Esophagus muscularis mucosa (tissue), 4 donors: ENCODE data around the gene TINCR. TPM values are rescaled to one million over a fixed set of nuclear protein-coding genes. Genes with fewer than 3 reads are reported as not detected.
"Not testable (repeated sequence)": the region's sequence is repeated elsewhere in the genome, so short reads cannot be mapped to it uniquely, and the experiment has no call there.

Source experiments
- DNase-seq: peaks from one replicate; pipeline ENCODE4 v3.0.0-alpha.2; 2017; ENCODE audit errors: extremely low spot score
- H3K27ac ChIP-seq, 4 donors: fragments of 200-600 bp; sonication (generic); replicated peaks in 1 of 4; 1 replicate in 3 of 4; 2 replicates in 1 of 4; pipeline ENCODE4 v1.5.1; 2016 to 2019; ENCODE audit warnings: mild to moderate bottlenecking in 1 of 4
- H3K27me3 ChIP-seq, 4 donors: fragments of 200-600 bp; sonication (generic); one replicate each; pipeline versions ENCODE4 v1.5.1 to v1.6.0; 2016 to 2019
- H3K36me3 ChIP-seq, 4 donors: fragments of 200-600 bp; sonication (generic); one replicate each; pipeline ENCODE4 v1.5.1; 2016 to 2019
- H3K4me1 ChIP-seq, 4 donors: fragments of 200-600 bp; sonication (generic); one replicate each; pipeline ENCODE4 v1.5.1; 2016 to 2019
- H3K4me3 ChIP-seq, 4 donors: fragments of 200-600 bp; sonication (generic); 1 replicate in 2 of 4; 2 replicates in 2 of 4; pipeline ENCODE4 v1.5.1; 2016 to 2019; ENCODE audit warnings: mild to moderate bottlenecking in 4 of 4, moderate library complexity in 1 of 4
- H3K9me3 ChIP-seq, 4 donors: fragments of 200-600 bp; sonication (generic); 1 replicate in 3 of 4; 2 replicates in 1 of 4; pipeline ENCODE4 v1.5.1; 2016 to 2019
- EP300 ChIP-seq: sonication (generic); formaldehyde crosslinking; IDR thresholded peaks from one replicate; pipeline ENCODE4 v1.6.1; 2017; ENCODE audit warnings: antibody characterized with exemption
- POLR2A ChIP-seq: fragments of 450-650 bp; IDR thresholded peaks from one replicate; pipeline ENCODE4 v1.6.1; 2017; ENCODE audit warnings: antibody characterized with exemption, moderate library complexity, mild to moderate bottlenecking, low read depth
- POLR2AphosphoS5 ChIP-seq, 2 donors: sonication (generic); formaldehyde crosslinking; IDR thresholded peaks; one replicate each; pipeline ENCODE4 v1.6.1; 2017; ENCODE audit warnings: antibody characterized with exemption in 2 of 2
- WGBS: methylation state at CpG from one replicate; pipeline ENCODE4 v1.1.5; 2018; 5-methylcytosine and 5-hydroxymethylcytosine counted together
- intact Hi-C: fragments of 100-400 bp; cut with DNase I; formaldehyde crosslinking; loops from one replicate; pipeline ENCODE4 v1.15.1; 2023
- total RNA-seq, 4 donors: library from RNA; depleted of rRNA; stranded (reverse); fragments of >200 nt; gene quantifications; one replicate each; pipeline versions ENCODE4 v1.1.0 to v1.2.1, GENCODE V29; 2016
- TF ChIP-seq, protein P1 (sequence below), 3 experiments: fragments of 200-600 bp in 2 of 3; fragments of 450-650 bp in 1 of 3; sonication (generic) in 2 of 3; IDR thresholded peaks; one replicate each; pipeline ENCODE4 v1.5.1; 2017 to 2019; ENCODE audit warnings: antibody characterized with exemption in 3 of 3, mild to moderate bottlenecking in 2 of 3, moderate library complexity in 1 of 3

TINCR gene
- total RNA-seq, 4 donors from 2014 or later: 0.17 to 2.9 (median 0.33) TPM; not detected in 1

DNA sequence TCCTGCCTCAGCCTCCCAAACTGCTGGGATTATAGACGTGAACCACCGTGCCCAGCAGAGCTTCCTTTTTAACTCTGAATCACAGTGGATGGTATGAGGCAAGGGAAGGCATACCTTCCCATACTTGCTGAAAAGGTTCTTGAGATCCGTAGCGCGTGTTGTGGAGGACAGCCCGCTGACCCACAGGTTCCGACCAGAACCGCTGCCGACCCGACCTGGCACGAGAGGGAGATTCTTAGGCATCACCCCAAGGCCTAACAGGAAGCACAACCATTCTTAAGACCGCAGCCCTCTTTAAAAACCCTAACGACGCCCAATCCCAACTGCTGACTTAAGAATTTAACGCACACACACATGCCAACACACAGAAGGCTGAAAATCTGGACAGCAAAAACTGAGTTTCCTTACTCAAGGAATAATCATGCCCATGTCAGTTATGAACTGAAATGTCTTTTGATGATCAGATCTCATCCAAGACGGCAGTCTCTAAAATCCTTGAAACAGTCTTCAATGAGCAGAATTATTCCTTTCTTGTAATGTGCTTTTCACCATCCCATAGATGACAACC lies 42.2 kb upstream of the TINCR start:
- H3K4me3 ChIP-seq: no peak overlapping the region
- H3K27ac ChIP-seq: no peak overlapping the region
- H3K36me3 ChIP-seq: peaks cover 75 to 93% (median 92%) of the 10 kb centered on the region in 4 donors
- 92% methylated on average over 14 of the region's 16 CpGs for WGBS
- no peaks in the 10 kb centered on the region for H3K27me3 ChIP-seq
- no peak for DNase-seq
- no peak for TF ChIP-seq POLR2A
- TF ChIP-seq, protein P1, sequence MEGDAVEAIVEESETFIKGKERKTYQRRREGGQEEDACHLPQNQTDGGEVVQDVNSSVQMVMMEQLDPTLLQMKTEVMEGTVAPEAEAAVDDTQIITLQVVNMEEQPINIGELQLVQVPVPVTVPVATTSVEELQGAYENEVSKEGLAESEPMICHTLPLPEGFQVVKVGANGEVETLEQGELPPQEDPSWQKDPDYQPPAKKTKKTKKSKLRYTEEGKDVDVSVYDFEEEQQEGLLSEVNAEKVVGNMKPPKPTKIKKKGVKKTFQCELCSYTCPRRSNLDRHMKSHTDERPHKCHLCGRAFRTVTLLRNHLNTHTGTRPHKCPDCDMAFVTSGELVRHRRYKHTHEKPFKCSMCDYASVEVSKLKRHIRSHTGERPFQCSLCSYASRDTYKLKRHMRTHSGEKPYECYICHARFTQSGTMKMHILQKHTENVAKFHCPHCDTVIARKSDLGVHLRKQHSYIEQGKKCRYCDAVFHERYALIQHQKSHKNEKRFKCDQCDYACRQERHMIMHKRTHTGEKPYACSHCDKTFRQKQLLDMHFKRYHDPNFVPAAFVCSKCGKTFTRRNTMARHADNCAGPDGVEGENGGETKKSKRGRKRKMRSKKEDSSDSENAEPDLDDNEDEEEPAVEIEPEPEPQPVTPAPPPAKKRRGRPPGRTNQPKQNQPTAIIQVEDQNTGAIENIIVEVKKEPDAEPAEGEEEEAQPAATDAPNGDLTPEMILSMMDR (IDR thresholded peaks at IDR 0.05): no peak
- TF ChIP-seq POLR2AphosphoS5 (IDR thresholded peaks at IDR 0.05): no peak
- TF ChIP-seq EP300: no peak
- no peaks in the 10 kb centered on the region for H3K9me3 ChIP-seq
- intact Hi-C loops: no loop called here
- H3K4me1 ChIP-seq: peaks cover 0 to 4% (median 0%) of the 10 kb centered on the region in 4 donors

DNA sequence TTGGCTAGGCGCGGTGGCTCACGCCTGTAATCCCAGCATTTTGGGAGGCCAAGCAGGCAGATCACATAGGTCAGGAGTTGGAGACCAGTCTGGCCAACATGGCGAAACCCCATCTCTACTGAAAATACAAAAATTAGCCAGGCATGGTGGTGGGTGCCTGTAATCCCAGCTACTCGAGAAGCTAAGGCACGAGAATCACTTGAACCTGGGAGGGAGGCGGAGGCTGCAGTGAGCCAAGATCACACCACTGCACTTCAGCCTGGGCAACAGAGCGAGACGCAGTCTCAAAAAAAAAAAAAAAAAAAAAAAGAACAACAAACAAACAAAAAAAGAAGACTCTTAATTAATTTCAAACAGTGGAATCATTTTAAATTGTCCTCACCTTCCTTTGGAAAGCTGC lies 41.0 kb upstream of the TINCR start:
- H3K27ac ChIP-seq, H3K27me3 ChIP-seq, H3K4me3 ChIP-seq, H3K4me1 ChIP-seq, DNase-seq, H3K9me3 ChIP-seq, intact Hi-C loops: not testable (repeated sequence)
- peaks cover 73 to 93% (median 92%) of the 10 kb centered on the region in 4 donors for H3K36me3 ChIP-seq
- 94% methylated on average over 5 of the region's 9 CpGs for whole genome bisulfite sequencing

DNA sequence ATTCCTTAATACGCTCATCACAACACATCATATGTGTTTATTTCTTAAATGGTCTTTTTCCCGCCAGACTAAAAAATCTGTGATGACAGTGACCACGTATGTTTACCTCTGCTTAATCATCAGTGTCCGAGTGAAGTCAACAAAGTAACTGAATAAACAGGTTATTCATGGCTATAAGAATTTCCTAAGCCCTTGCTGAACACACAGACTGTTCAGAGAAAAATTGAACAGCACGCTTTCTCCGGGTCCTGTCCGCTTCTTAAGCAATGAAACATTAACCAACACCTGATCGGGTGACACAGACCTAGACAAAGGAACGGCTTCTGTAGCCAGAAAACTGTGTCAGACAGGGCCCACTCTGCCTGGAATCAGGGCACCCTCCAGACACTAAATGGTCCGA lies 40.5 kb upstream of the TINCR start:
- 89% methylated on average over 9 of the region's 10 CpGs for WGBS
- Histone ChIP-seq H3K4me1 (peaks cover 0 to 2% (median 0%) of the 10 kb centered on the region in 4 donors), H3K27ac (no peak overlapping the region), H3K36me3 (peaks cover 73 to 93% (median 92%) of the 10 kb centered on the region in 4 donors), H3K9me3 (no peaks in the 10 kb centered on the region), H3K4me3 (no peak overlapping the region), H3K27me3 (no peaks in the 10 kb centered on the region)
- DNase-seq: no peak
- TF ChIP-seq EP300 (no peak), POLR2A (no peak), POLR2AphosphoS5 (IDR thresholded peaks at IDR 0.05) (no peak)
- TF ChIP-seq, protein P1 (IDR thresholded peaks at IDR 0.05): no peak
- intact Hi-C loops: no loop called here

DNA sequence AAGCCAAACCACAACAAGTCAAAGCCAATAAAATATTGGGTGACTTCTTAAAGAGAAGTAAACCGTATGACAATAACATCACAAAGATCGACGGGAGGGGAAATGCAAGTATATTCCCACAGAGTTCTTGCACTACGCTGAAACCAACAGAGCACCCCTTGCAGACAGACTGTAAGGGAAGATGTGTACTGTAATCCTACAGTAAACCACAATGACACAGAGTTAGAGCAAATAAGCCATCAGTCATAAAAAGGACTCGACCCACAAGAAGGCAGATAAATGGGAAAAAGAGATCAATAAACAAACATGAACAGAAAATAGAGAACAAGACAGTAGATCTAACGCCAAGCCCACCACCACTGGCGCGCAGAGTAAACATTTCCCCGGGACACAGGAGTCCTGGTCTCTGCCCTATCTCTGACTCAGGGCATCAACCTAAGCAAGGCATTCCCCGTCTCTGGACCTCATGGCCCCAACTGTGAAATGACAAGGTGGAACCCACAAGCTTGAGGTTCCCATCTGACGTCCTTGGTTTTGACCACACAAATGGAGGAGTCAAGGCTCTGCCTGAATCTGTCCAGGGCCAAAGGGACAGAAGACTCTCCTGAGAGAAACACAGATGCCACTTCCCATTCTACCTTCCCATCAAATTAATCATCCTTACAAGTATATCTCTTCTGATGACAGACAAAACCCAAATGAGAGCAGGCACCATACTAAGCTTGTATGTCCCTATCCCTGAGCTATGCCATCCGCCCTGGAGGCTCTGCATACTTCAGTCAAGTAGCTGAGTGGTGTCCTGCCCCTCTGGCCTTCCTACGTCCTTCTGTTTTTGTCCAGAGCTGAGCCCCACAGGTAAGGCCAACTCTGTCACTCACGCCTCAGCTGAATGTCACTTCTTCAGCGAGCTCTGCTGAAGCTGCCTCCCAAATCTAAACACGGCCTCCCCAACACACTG lies 39.8 kb upstream of the TINCR start:
- Histone ChIP-seq H3K27me3 (no peaks in the 10 kb centered on the region), H3K4me1 (no peaks in the 10 kb centered on the region), H3K4me3 (no peak overlapping the region), H3K9me3 (no peaks in the 10 kb centered on the region), H3K36me3 (peaks cover 72 to 93% (median 92%) of the 10 kb centered on the region in 4 donors), H3K27ac (no peak overlapping the region)
- TF ChIP-seq POLR2AphosphoS5 (IDR thresholded peaks at IDR 0.05) (no peak), EP300 (no peak), POLR2A (no peak)
- TF ChIP-seq, protein P1 (IDR thresholded peaks at IDR 0.05): no peak
- WGBS: 89% methylated on average over 16 of the region's 16 CpGs
- DNase-seq: no peak
- intact Hi-C loops: no loop called here

DNA sequence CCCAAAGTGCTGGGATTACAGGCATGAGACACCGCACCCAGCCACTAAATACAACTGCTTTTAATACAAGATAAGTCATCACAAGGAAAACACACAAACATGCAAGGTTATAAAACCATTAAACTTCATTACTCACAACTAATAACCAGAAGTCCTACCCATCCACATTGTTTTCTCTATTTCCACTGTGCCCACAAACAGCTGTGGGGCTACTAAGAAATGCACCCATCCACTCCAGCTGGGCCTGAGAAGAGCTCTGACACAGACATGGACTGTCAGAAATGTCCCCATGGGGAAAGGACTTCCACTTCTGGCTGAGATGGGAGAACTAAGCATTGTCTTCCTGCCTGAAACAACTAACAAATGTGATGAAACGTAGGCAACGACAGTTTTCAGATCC lies 37.6 kb upstream of the TINCR start:
- intact Hi-C loops: no loop called here
- no peaks in the 10 kb centered on the region for H3K9me3 ChIP-seq
- DNase-seq: no peak
- TF ChIP-seq EP300: no peak
- no peak for TF ChIP-seq POLR2AphosphoS5 (IDR thresholded peaks at IDR 0.05)
- TF ChIP-seq, protein P1 (IDR thresholded peaks at IDR 0.05): no peak
- TF ChIP-seq POLR2A: no peak
- no peak overlapping the region for H3K27ac ChIP-seq
- H3K4me3 ChIP-seq: no peak overlapping the region
- 88% methylated on average over 3 of the region's 3 CpGs for WGBS
- no peaks in the 10 kb centered on the region for H3K27me3 ChIP-seq
- peaks cover 74 to 99% (median 98%) of the 10 kb centered on the region in 4 donors for H3K36me3 ChIP-seq
- no peaks in the 10 kb centered on the region for H3K4me1 ChIP-seq
